Sigmoid colon (tissue), 4 donors: ENCODE results near the gene PTX3.

Source experiments
- POLR2A ChIP-seq, 2 donors: fragments of 450-650 bp; IDR thresholded peaks; one replicate each; pipeline ENCODE4 v1.6.1; 2016; ENCODE audit warnings: antibody characterized with exemption in 2 of 2, mild to moderate bottlenecking in 2 of 2, moderate library complexity in 2 of 2
- POLR2AphosphoS5 ChIP-seq, 4 donors: sonication (generic); formaldehyde crosslinking; IDR thresholded peaks; one replicate each; pipeline ENCODE4 v1.6.1; 2017; ENCODE audit warnings: antibody characterized with exemption in 4 of 4
- TF ChIP-seq, protein P1 (sequence below), 4 experiments: fragments of 450-650 bp in 3 of 4; fragments of 200-600 bp in 1 of 4; IDR thresholded peaks; one replicate each; pipeline ENCODE4 v1.5.1; 2016 to 2019; ENCODE audit warnings: antibody characterized with exemption in 4 of 4, mild to moderate bottlenecking in 3 of 4, moderate library complexity in 2 of 4

DNA sequence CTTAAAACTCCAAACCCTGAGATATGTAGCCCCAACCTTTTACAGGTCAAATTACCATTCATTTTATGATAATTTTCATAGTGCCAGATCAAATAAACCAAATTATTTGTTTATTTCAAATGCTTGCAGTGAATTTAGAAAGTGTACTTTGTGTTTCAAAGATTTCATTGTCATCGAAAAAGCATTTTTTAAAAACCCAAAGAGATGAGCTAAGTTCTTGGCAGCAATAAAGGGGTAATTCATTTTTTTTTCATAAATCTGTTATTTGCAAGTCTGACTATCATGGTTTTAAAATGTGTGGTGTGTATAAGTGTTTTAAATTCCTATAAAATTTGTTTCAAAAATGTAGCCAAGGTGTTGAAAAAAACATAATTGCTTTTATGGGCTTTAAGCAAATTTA, 17.2 kb downstream of the PTX3 start:
- TF ChIP-seq, protein P1, sequence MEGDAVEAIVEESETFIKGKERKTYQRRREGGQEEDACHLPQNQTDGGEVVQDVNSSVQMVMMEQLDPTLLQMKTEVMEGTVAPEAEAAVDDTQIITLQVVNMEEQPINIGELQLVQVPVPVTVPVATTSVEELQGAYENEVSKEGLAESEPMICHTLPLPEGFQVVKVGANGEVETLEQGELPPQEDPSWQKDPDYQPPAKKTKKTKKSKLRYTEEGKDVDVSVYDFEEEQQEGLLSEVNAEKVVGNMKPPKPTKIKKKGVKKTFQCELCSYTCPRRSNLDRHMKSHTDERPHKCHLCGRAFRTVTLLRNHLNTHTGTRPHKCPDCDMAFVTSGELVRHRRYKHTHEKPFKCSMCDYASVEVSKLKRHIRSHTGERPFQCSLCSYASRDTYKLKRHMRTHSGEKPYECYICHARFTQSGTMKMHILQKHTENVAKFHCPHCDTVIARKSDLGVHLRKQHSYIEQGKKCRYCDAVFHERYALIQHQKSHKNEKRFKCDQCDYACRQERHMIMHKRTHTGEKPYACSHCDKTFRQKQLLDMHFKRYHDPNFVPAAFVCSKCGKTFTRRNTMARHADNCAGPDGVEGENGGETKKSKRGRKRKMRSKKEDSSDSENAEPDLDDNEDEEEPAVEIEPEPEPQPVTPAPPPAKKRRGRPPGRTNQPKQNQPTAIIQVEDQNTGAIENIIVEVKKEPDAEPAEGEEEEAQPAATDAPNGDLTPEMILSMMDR (IDR thresholded peaks at IDR 0.05) = no peak
- no peak for TF ChIP-seq POLR2AphosphoS5 (IDR thresholded peaks at IDR 0.05)
- no peak for TF ChIP-seq POLR2A (IDR thresholded peaks at IDR 0.05)
